HG02678 (cell line): ENCODE measurements around the gene RAB40C.

Experiments
- ATAC-seq: cut with Tn5 transposase; IDR thresholded peaks from one replicate; pipeline ENCODE4 v1.9.1; 2021; ENCODE audit warnings: mild to moderate bottlenecking, moderate library complexity; ENCODE audit not compliant: unreplicated experiment

The RAB40C gene

DNA sequence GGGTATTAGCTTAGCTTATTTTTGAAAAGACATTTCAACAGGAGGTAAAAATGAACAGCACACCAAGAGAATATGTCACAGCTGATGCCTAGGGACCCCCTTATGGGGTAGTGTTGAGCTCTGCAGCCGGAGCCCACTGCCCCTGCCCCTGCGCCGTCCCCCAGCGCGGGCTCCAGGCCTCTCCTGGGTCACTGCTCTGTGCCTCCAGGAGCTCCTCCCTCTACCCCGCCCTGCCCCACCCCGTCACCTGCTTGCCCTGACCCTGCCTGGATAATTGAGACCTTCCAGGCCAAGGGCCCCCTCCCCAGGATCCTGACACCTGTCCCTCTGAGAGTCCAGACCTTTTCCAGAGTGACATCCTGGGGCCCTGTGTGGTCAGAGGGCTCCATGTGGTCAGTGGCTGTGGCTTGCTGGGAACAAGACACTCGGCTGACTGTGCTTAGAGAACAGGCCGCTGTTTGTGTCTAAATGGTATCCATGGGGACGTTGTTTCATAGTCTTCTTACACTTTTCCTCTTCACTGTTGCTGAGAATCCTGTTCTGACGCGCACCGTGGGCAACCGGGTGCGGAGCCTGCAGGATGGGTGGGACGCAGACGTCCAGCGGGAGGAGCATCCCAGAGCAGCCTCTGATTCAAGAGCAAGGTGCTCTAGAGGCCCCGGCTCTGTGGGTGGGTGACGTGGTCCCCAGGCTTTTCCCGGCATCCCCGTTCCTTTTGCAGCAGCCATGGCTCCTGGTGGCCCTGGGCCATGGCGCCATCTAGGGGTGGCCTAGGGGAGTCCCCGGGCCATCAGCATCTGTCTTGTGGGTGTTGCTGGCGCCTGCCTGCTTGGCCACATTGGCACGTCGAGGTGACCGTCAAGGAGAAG, 20.9 kb downstream of the RAB40C start:
- no peak for ATAC-seq

DNA sequence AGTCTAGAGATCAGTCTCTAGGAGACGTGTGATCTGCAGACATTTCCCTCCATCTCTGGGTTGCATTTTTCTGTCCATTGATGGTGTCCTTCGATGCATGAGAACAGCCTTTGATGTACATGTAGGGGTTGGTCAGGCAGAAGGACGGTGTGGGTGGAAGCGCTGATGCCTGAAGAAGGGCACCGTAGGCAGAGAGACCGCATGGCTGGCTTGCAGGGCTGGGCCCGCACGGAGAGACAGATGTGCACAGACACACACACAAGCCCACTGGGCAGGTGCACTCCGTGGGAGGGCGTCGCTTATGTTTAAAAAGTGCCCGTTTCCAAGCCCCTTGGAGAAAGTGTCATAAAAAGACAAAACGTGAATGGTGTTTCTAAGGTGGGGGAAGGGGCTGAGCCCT, 25.3 kb downstream of the RAB40C start:
- no peak for ATAC-seq

DNA sequence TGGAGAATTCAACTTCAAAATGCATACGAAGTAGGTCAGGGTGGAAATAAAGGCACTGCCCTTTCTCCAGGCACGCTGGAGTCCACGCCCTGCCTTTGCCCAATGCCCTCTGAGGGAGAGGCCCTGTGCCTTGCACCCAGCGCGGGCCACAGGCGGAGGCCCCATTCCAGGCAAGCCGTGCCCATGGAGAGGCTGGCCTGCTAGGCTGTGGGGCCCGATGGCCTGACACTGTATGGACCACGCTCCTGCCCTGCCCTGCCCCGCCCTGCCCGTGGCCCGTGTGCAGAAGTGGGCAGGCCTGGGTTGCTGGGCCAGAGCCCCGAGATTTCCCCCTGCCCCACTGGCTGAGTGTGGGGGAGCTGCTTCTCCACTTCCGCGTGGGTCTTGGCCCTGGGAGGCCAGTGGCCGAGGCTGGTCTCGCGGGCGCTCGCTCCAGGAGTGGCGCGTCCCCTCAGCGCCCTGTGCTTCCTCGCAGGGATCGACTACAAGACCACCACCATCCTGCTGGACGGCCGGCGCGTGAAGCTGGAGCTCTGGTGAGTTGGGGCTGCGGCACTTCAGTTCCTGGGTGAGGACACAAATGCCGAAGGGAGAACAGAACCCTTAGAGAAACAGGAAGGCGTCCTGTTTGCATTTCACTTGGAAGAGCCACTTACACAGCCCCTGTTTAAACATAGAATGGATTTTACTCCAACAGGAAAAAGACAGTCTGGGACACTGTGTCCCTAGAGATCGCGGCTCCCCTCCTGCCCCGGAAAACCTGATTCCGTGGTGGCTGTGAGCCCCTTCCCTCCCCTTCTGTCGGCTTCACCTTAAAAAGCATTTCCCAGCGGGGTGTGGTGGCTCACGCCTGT, 27.1 kb downstream of the RAB40C start:
- ATAC-seq, result no peak

DNA sequence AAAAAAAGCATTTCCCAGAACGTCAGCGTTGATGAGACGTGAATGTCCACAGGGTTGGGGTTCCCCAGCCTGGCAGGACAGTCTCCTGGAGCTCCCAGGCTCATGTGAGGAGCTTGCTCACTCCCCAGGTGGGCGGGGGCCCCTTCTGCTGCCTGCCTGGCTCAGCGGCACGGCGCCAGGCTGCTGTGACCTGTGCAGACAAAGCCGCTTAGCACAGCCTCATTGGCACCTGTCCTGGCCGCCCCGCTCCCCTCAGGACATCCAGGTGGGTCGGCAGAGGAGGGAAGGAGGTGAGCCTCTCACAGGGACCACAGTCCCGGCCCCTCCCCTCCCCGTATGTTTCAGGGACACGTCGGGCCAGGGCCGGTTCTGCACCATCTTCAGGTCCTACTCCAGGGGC, 28.0 kb downstream of the RAB40C start:
- ATAC-seq, result no peak

DNA sequence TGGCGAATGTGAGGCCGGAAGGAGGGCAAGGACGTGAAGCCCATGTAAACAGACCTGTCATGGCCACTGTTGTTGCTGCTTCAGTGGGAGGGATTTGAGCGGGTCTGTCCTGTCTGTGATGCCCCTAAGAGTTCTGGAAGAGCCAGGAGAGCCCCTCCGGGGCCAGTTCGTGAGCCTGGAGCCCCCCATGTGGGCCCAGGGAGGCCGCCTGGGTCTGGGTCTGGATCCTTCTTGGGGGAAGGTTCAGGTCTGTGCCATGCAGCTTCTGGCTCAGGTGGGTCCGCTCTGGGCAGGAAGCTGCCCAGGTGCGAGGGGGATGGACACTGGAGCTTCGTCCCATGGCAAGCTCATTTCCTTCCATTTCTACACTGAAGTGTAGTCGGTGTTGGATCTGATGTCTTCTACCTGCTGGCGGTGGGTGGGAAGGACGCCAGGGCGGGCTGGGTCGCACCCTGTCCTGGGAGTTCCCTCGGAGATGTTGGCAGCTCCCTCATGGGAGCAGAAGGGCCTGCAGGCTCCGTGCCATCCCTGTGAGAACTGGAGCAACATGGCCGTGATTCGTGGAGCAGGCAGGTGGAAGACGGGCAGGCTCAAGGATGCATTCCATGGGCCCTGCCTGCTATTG, 29.7 kb downstream of the RAB40C start:
- no peak for ATAC-seq

- no peak for ATAC-seq
Measured at GRCh38 chr16:620700-621525, 31.0 kb downstream of the RAB40C start.

GRCh38 chr16:621526-622105, 31.8 kb downstream of the RAB40C start:
- no peak for ATAC-seq

DNA sequence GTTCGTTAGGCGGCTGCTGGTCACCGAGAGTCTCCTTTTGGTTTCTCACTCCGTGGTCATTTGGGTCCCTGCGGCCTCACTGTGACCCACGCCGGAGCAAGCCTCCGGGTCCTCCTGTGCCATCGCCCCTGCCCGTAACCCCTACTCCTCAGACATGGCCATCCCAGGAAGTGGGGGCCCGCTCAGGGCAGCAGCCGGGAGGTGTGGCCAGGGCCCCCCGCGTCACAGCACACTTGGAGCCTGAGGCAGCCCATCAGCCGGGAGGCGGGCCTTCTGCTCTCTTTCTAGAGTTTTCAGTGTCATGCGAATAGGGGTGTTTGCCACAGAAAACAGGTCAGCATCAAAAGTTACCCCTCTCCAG, 33.0 kb downstream of the RAB40C start:
- no peak for ATAC-seq

- no peak for ATAC-seq
Measured at GRCh38 chr16:624526-625070, 34.7 kb downstream of the RAB40C start.

GRCh38 chr16:625117-625976, 35.5 kb downstream of the RAB40C start:
- no peak for ATAC-seq

GRCh38 chr16:625977-626765, 36.3 kb downstream of the RAB40C start:
- no peak for ATAC-seq

DNA sequence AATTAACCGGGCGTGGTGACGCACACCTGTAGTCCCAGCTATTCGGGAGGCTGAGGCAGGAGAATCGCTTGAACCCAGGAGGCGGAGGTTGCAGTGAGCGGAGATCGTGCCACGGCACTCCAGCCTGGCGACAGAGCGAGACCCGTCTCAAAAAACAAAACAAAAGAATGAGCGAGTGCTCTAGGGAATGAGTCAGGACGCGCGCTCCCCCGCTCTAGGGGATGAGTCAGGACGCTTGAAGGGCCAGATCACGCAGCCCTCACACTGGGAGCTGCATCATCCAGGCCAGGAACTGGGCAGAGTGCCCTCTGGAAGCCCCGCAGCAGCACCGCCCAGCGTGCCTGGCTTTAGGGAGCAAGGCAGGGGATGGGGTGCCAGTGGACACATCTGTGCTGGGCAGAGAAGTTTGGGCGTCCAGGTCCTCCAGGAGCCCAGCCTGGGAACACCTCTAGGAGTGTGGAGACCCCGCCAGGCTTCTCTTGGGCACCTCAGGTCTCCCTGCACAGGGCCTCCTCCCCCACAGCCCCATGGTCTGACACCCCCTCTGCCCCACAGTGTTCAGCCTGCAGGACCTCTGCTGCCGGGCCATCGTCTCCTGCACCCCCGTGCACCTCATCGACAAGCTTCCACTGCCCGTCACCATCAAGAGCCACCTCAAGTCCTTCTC, 37.1 kb downstream of the RAB40C start:
- ATAC-seq, result no peak

GRCh38 chr16:627454-628239, 37.8 kb downstream of the RAB40C start:
- ATAC-seq, result no peak

DNA sequence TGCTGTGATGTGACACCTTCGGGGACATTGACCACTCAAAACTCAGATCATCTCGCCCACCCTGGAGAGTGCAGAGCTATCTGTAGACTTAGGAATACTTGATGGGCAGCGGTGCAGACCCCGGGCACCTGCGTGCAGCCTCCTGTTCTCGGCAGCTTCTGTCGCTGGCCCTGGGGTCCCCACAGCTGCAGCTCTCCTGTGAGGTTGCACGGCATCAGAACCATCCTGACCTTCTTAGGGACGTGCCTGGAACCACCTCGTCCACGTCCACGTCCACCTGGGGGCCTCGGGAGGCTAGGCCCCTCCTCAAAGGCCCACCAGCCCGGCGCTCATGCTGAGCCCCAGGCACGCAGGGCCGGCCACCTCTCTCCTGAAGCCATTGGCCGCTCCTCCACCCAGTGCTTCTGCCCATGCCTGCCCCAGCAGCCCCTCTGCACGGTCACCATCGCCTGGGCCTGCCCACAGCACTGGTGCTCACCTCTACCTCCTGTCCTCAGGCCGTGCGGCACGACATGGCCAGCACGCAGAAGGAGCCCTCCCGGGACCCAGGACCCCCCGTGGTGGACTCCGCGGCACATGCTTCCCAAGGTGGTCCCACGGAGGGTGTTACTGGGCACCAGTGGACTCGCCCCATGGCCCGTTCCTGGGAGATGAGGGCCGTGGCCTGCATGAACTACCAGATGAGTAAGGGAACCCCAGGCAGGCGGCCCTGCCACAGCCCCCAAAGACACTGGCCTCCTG, 38.6 kb downstream of the RAB40C start:
- ATAC-seq, result no peak

GRCh38 chr16:629185-629832, 39.4 kb downstream of the RAB40C start:
- no peak for ATAC-seq

DNA sequence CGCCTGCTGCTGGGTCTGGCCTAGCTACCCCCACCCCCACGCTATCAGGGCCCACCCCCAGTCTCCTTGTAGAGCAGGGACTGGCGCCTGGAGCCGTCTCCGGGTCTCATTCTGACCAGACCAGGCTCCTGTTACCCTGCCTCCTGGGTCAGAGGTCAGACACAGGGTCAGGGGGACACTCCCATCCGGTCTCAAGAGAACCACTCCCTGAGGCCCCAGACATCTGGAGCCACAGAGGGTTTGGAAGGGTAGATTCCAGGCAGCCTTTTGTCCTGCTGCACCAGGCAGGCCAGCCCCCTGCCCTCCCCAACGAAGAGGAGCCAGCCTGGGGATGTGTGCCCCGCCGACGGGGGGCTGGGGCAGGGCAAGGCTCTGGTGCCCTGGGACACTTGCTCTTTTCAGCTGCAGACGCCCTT, 40.0 kb downstream of the RAB40C start:
- no peak for ATAC-seq
